ENCODE measurements around the gene F2R. TPM values are rescaled to one million over a fixed set of nuclear protein-coding genes. Genes with fewer than 3 reads are reported as not detected.

The F2R gene
- total RNA-seq, 1 donor from 2014 or later = 472 TPM

Other genes starting within 250 kb of the F2R start
- 13.3 and 30.9 TPM in 2 replicates for gene F2RL2, start 92.7 kb upstream of the F2R start, total RNA-seq
- 47.6 and 81.4 TPM in 2 replicates for gene F2RL1, start 102.9 kb downstream of the F2R start, total RNA-seq
- not detected in 2 replicates for gene S100Z, start 133.9 kb downstream of the F2R start, total RNA-seq
- gene CRHBP, start 236.9 kb downstream of the F2R start, total RNA-seq = 0.58 and 3.4 TPM in 2 replicates